Melanocyte of skin (primary cell): ENCODE data around the gene MXI1. TPM values are rescaled to one million over a fixed set of nuclear protein-coding genes. Genes with fewer than 3 reads are reported as not detected.

Experiments used
- total RNA-seq, 2 donors: library from RNA; depleted of rRNA; stranded (reverse); fragments of >200 nt; gene quantifications; 2 replicates each; pipeline ENCODE4 v1.2.3, GENCODE V29; 2012

MXI1 gene
- 10 to 100 TPM; 53.7 to 58.6 TPM for total RNA-seq

DNA sequence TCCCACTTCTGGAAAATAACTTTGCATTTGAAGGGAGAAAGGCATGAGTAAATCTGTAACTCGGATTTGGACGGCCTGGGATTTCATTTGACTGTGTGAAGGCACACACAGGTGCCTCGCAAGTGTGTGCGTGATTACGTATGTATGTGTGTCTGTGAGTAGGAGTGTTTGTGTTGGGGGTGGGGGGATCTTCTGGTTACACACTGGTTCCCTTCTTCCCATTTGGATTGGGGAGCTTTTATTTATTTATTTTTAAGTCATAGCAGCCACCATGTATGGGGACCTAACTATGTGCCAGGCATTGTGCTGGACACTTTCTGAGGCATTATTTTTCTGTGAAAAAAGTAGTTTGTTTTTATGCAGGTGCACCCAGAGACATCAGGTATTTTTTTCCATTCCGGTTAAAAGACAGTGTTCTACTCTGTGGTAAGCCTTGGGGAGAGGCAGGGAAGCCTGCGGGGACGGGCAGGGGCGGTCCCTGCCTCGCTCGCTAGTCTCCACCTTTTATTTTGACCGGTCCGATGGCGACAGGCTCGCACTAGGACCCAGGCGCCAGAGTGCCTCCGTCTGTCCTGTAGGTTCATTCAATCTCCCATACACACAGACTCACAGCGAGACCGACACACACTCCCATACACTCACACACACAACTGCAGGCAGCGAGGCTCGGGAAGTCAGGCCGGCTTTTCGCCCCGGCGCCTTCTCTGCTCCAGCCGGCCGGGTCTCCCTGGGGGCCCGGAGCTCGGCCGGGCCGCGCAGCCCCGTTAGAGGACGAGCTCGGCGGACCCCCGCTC lies at the start of gene MXI1:
Gene MXI1, plus strand, starts transcription at position 595 of the 794 bp plus-strand sequence. CDS start 204 bp downstream, outside the sequence.

DNA sequence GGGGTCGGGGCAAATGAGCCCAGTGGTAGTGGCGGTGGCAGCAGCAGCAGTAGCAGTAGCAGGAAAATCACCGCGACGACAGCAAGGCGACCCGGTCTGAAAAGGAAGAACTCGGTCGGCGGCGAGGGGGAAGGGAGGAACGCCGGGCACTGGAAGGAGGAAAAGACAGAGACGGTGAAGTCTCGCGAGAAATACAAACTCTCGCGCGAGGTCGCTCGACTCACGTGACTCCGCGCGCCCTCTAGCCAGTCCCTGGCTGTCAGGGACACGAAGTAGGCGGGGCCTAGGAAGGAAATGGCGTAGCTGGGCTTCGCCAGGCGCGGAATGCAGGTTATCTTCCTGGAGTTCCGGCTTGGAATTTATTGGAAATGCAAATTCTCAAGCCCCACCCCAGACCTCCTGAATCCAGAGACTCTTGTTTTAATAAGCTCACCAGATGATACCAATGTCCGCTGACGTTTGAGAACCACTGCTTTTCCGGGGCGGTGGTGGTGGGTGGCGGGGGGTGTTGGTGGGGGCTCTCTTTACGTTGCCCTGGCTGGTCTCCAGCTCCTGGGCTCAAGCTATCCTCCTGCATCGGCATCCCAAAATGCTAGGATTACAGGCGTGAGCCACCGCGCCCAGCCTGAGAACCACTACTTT lies 97.5 kb downstream of the MXI1 start, which contains the start of gene SMNDC1:
Gene SMNDC1, minus strand, starts transcription at position 141 of the 642 bp plus-strand sequence. CDS start 1,333 bp downstream, outside the sequence.

Other genes starting within 250 kb of the MXI1 start
- 100 to 1,000 TPM; 211 to 371 TPM for gene ADD3, start 199.6 kb upstream of the MXI1 start, total RNA-seq
- gene SMNDC1, start 97.3 kb downstream of the MXI1 start, total RNA-seq, result 1 to 10 TPM; 5.5 to 9.7 TPM